ENCODE data around the gene FGFR4. TPM values are rescaled to one million over a fixed set of nuclear protein-coding genes. Genes with fewer than 3 reads are reported as not detected.

The FGFR4 gene
- total RNA-seq, 1 donor from 2014 or later = 16.4 TPM

- H3K27me3 ChIP-seq (ENCODE audit: control insufficient read depth, insufficient read depth, low read length) = no peaks in the 10 kb centered on the region
- no peak overlapping the region for H3K4me3 ChIP-seq (ENCODE audit: low read depth, low read length)
- DNase-seq (ENCODE audit: low read depth) = no peak
- TF ChIP-seq, protein P1, sequence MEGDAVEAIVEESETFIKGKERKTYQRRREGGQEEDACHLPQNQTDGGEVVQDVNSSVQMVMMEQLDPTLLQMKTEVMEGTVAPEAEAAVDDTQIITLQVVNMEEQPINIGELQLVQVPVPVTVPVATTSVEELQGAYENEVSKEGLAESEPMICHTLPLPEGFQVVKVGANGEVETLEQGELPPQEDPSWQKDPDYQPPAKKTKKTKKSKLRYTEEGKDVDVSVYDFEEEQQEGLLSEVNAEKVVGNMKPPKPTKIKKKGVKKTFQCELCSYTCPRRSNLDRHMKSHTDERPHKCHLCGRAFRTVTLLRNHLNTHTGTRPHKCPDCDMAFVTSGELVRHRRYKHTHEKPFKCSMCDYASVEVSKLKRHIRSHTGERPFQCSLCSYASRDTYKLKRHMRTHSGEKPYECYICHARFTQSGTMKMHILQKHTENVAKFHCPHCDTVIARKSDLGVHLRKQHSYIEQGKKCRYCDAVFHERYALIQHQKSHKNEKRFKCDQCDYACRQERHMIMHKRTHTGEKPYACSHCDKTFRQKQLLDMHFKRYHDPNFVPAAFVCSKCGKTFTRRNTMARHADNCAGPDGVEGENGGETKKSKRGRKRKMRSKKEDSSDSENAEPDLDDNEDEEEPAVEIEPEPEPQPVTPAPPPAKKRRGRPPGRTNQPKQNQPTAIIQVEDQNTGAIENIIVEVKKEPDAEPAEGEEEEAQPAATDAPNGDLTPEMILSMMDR (IDR thresholded peaks at IDR 0.05; ENCODE audit: insufficient read depth, low read length, poor library complexity, severe bottlenecking) = no peak
- no peaks in the 10 kb centered on the region for H3K36me3 ChIP-seq (ENCODE audit: control insufficient read depth, insufficient read depth, low read length)
Measured at GRCh38 chr5:177117441-177118045, 30.8 kb downstream of the FGFR4 start.

- Histone ChIP-seq H3K27me3 (ENCODE audit: control insufficient read depth, insufficient read depth, low read length) (no peaks in the 10 kb centered on the region), H3K36me3 (ENCODE audit: control insufficient read depth, insufficient read depth, low read length) (no peaks in the 10 kb centered on the region), H3K4me3 (ENCODE audit: low read depth, low read length) (no peak overlapping the region)
- TF ChIP-seq, protein P1 (IDR thresholded peaks at IDR 0.05; ENCODE audit: insufficient read depth, low read length, poor library complexity, severe bottlenecking) = no peak
- DNase-seq (ENCODE audit: low read depth) = no peak
Measured at GRCh38 chr5:177122566-177122965, 35.9 kb downstream of the FGFR4 start.

- no peaks in the 10 kb centered on the region for H3K36me3 ChIP-seq (ENCODE audit: control insufficient read depth, insufficient read depth, low read length)
- DNase-seq (ENCODE audit: low read depth) = no peak
- no peaks in the 10 kb centered on the region for H3K27me3 ChIP-seq (ENCODE audit: control insufficient read depth, insufficient read depth, low read length)
- TF ChIP-seq, protein P1 (IDR thresholded peaks at IDR 0.05; ENCODE audit: insufficient read depth, low read length, poor library complexity, severe bottlenecking) = no peak
- no peak overlapping the region for H3K4me3 ChIP-seq (ENCODE audit: low read depth, low read length)
Measured at GRCh38 chr5:177123789-177124485, 37.2 kb downstream of the FGFR4 start.

DNA sequence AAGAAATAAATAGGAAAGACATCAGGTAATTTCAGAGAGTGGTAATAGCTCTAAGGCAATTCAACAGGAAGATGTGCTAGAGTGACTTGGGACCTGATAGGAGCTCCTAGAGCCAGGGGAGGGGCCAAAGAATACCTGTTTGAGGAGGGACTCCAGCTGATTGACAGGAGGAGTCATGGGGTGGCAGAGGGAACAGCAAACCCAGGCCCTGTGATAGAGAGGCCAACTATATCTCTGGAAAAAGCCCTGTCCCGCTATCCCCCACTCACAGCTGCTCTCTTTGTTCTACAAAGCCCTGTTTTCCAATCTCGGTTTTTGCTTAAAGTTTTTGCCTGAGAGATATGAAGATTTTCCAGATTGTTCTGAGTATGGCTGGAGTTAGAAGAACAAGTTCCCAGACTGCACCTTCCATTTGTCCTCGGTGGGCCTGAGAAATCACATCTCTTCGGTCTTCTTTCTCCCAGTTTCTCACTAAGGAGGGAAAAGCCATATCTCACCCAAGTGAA is 37.8 kb downstream of the FGFR4 start:
- H3K27me3 ChIP-seq (ENCODE audit: control insufficient read depth, insufficient read depth, low read length) = no peaks in the 10 kb centered on the region

DNA sequence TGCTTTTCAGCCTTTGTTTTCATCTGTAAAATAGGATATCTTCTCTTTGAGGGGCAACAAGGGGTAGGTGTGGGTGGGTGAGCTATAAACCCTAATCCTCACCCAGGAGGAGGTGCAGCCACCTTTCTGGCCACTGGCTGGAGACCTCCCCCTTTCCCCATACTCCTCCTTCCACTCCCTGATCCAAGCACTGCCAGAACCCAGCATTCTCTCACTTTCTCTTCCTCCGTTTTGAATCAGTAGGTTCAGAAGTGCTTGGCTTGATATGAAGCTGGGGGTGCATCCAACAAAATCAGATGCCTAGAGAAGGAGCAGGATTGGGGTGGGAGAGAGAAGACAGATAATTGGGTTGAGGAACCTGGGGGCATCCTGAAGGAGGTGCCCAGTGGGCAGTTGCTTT is 40.1 kb downstream of the FGFR4 start:
- Histone ChIP-seq H3K36me3 (ENCODE audit: control insufficient read depth, insufficient read depth, low read length) (no peaks in the 10 kb centered on the region), H3K27me3 (ENCODE audit: control insufficient read depth, insufficient read depth, low read length) (no peaks in the 10 kb centered on the region), H3K4me3 (ENCODE audit: low read depth, low read length) (no peak overlapping the region)
- TF ChIP-seq, protein P1 (IDR thresholded peaks at IDR 0.05; ENCODE audit: insufficient read depth, low read length, poor library complexity, severe bottlenecking) = no peak
- DNase-seq (ENCODE audit: low read depth) = no peak

More for the DNA sequence above, 37.8 kb downstream of the FGFR4 start:
- DNase-seq (ENCODE audit: low read depth) = no peak
- Histone ChIP-seq H3K36me3 (ENCODE audit: control insufficient read depth, insufficient read depth, low read length) (no peaks in the 10 kb centered on the region), H3K4me3 (ENCODE audit: low read depth, low read length) (no peak overlapping the region)
- TF ChIP-seq, protein P1 (IDR thresholded peaks at IDR 0.05; ENCODE audit: insufficient read depth, low read length, poor library complexity, severe bottlenecking) = no peak
